IMR-90 (cell line): Measurements from ENCODE around the gene ANKRD13D. TPM values are rescaled to one million over a fixed set of nuclear protein-coding genes. Genes with fewer than 3 reads are reported as not detected.

Experiments used
- ATAC-seq: fragments of 200-7000 bp; cut with Tn5 transposase; 2 replicates; pipeline ENCODE4 v1.9.1; 2020; ENCODE audit warnings: low read depth, mild to moderate bottlenecking, moderate library complexity
- BruUV-seq: library from RNA; stranded (reverse); fragments of 400-500 nt; replicated peaks from 2 replicates; lab custom pipeline; 2021; lab: Mats Ljungman, UMichigan
- CTCF ChIA-PET: fragments of 300-600 bp; formaldehyde crosslinking; extraction: SDS; loops from one replicate; lab custom pipeline; 2021; ENCODE audit warnings: antibody characterized with exemption; lab: Yijun Ruan, JAX
- POLR2A ChIA-PET: fragments of 300-600 bp; sonication (Branson Sonifier 250); formaldehyde crosslinking; loops from one replicate; lab custom pipeline; 2022; ENCODE audit warnings: antibody characterized with exemption; ENCODE audit not compliant: unreplicated experiment; lab: Charles Lee
- DNase-seq: peaks from one replicate; pipeline ENCODE4 v3.0.0; 2013
- H2AFZ ChIP-seq: replicated peaks from 2 replicates; pipeline ENCODE3; 2013; ENCODE audit warnings: low read length, mild to moderate bottlenecking; ENCODE audit not compliant: poor library complexity
- H2AK5ac ChIP-seq: 2 replicates; pipeline ENCODE4 v1.6.1; 2013; ENCODE audit warnings: low read depth, low read length, inconsistent platforms
- H2AK9ac ChIP-seq: replicated peaks from 2 replicates; pipeline ENCODE3; 2013; ENCODE audit warnings: mild to moderate bottlenecking, low read depth, low read length, moderate library complexity; ENCODE audit not compliant: poor library complexity
- H2BK120ac ChIP-seq: 2 replicates; pipeline ENCODE4 v1.6.1; 2013; ENCODE audit warnings: low read depth, low read length, inconsistent platforms
- H2BK15ac ChIP-seq: 3 replicates; pipeline ENCODE4 v1.6.1; 2013; ENCODE audit warnings: low read depth, low read length, inconsistent platforms
- H2BK20ac ChIP-seq: 2 replicates; pipeline ENCODE4 v1.6.1; 2013; ENCODE audit warnings: low read depth, mild to moderate bottlenecking, inconsistent platforms, low read length, moderate library complexity
- H2BK5ac ChIP-seq: 2 replicates; pipeline ENCODE4 v1.6.1; 2013; ENCODE audit warnings: mild to moderate bottlenecking, low read depth, low read length, inconsistent platforms; ENCODE audit not compliant: poor library complexity, severe bottlenecking
- H3K14ac ChIP-seq: replicated peaks from 2 replicates; pipeline ENCODE4 v1.6.1; 2013; ENCODE audit warnings: low read depth, low read length, inconsistent platforms
- H3K18ac ChIP-seq: 2 replicates; pipeline ENCODE4 v1.6.1; 2013; ENCODE audit warnings: low read depth, low read length, control low read depth
- H3K23ac ChIP-seq: 2 replicates; pipeline ENCODE4 v1.6.1; 2013; ENCODE audit warnings: low read depth, low read length, inconsistent platforms
- H3K27ac ChIP-seq: 2 replicates; pipeline ENCODE4 v1.5.1; 2013; ENCODE audit warnings: mild to moderate bottlenecking, control low read depth, low read length; ENCODE audit not compliant: insufficient read depth
- H3K27me3 ChIP-seq: 2 replicates; pipeline ENCODE4 v1.6.1; 2013; ENCODE audit warnings: low read length; ENCODE audit not compliant: control insufficient read depth, insufficient read depth
- H3K36me3 ChIP-seq: 2 replicates; pipeline ENCODE4 v1.6.1; 2013; ENCODE audit warnings: low read length, mixed read lengths; ENCODE audit not compliant: control insufficient read depth, insufficient read depth
- H3K4ac ChIP-seq: 2 replicates; pipeline ENCODE4 v1.6.1; 2013; ENCODE audit warnings: low read depth, low read length, inconsistent platforms
- H3K4me1 ChIP-seq: 2 replicates; pipeline ENCODE4 v1.6.1; 2013; ENCODE audit warnings: low read length, mixed read lengths; ENCODE audit not compliant: control insufficient read depth, insufficient read depth
- H3K4me2 ChIP-seq: 2 replicates; pipeline ENCODE4 v1.6.1; 2013; ENCODE audit warnings: low read depth, mild to moderate bottlenecking, control low read depth, low read length, moderate library complexity
- H3K4me3 ChIP-seq: 2 replicates; pipeline ENCODE4 v1.5.1; 2013; ENCODE audit warnings: low read depth, mild to moderate bottlenecking, control low read depth, low read length, moderate library complexity; ENCODE audit not compliant: insufficient read depth
- H3K56ac ChIP-seq: 2 replicates; pipeline ENCODE4 v1.6.1; 2013; ENCODE audit warnings: low read length, inconsistent platforms; ENCODE audit not compliant: insufficient read depth; ENCODE audit errors: extremely low read depth
- H3K79me1 ChIP-seq, 2 experiments: 2 replicates each; pipeline ENCODE4 v1.6.1; 2013; ENCODE audit warnings: low read length in 2 of 2, inconsistent platforms in 1 of 2, low read depth in 1 of 2
- H3K9ac ChIP-seq: 2 replicates; pipeline ENCODE4 v1.6.1; 2013; ENCODE audit warnings: low read depth, low read length, control low read depth
- H3K9me1 ChIP-seq: 2 replicates; pipeline ENCODE4 v1.6.1; 2013; ENCODE audit warnings: low read length, inconsistent platforms; ENCODE audit not compliant: insufficient read depth
- H3K9me3 ChIP-seq: 2 replicates; pipeline ENCODE4 v1.6.1; 2013; ENCODE audit warnings: low read length; ENCODE audit not compliant: control insufficient read depth, insufficient read depth
- H4K20me1 ChIP-seq: 2 replicates; pipeline ENCODE4 v1.6.1; 2013; ENCODE audit warnings: low read length, inconsistent platforms; ENCODE audit not compliant: insufficient read depth
- H4K5ac ChIP-seq: 2 replicates; pipeline ENCODE4 v1.6.1; 2013; ENCODE audit warnings: mild to moderate bottlenecking, low read depth, low read length, control low read depth
- H4K8ac ChIP-seq, 2 experiments: 2 replicates each; pipeline ENCODE4 v1.6.1; 2013; ENCODE audit warnings: low read depth in 2 of 2, low read length in 2 of 2, control low read depth in 1 of 2, inconsistent platforms in 1 of 2
- H4K91ac ChIP-seq: 2 replicates; pipeline ENCODE4 v1.6.1; 2013; ENCODE audit warnings: low read depth, low read length, inconsistent platforms; ENCODE audit not compliant: insufficient read depth
- BHLHE40 ChIP-seq: fragments of 150-350 bp; IDR thresholded peaks from 2 replicates; pipeline ENCODE4 v1.6.1; 2016; ENCODE audit warnings: mild to moderate bottlenecking, low read depth, low read length
- CEBPB ChIP-seq: IDR thresholded peaks from 2 replicates; pipeline ENCODE4 v1.6.1; 2012; ENCODE audit warnings: low read depth, low read length, improper control_type of control experiment
- CHD1 ChIP-seq: IDR thresholded peaks from 2 replicates; pipeline ENCODE4 v1.6.1; 2012; ENCODE audit warnings: low read depth, low read length, improper control_type of control experiment
- CTCF ChIP-seq: conservative IDR thresholded peaks from 2 replicates; pipeline ENCODE4 v1.5.1; 2012; ENCODE audit warnings: mild to moderate bottlenecking, low read depth, low read length, improper control_type of control experiment
- ELK1 ChIP-seq: fragments of 150-350 bp; IDR thresholded peaks from 2 replicates; pipeline ENCODE4 v1.6.1; 2016; ENCODE audit warnings: low read depth, mild to moderate bottlenecking, low read length, moderate library complexity, borderline replicate concordance
- FOS ChIP-seq: fragments of 150-350 bp; IDR thresholded peaks from 2 replicates; pipeline ENCODE4 v1.6.1; 2016; ENCODE audit warnings: low read depth, low read length
- MAFK ChIP-seq: IDR thresholded peaks from 2 replicates; pipeline ENCODE4 v1.6.1; 2012; ENCODE audit warnings: low read depth, low read length, improper control_type of control experiment
- MAZ ChIP-seq: IDR thresholded peaks from 2 replicates; pipeline ENCODE4 v1.6.1; 2012; ENCODE audit warnings: low read depth, mild to moderate bottlenecking, low read length, improper control_type of control experiment, moderate library complexity, borderline replicate concordance
- MXI1 ChIP-seq: IDR thresholded peaks from 2 replicates; pipeline ENCODE4 v1.6.1; 2012; ENCODE audit warnings: low read depth, mild to moderate bottlenecking, low read length, moderate library complexity, borderline replicate concordance
- NFE2L2 ChIP-seq: fragments of 150-350 bp; IDR thresholded peaks from 2 replicates; pipeline ENCODE4 v1.6.1; 2016; ENCODE audit warnings: low read depth, mild to moderate bottlenecking, low read length
- POLR2A ChIP-seq: IDR thresholded peaks from 2 replicates; pipeline ENCODE4 v1.6.1; 2012; ENCODE audit warnings: mild to moderate bottlenecking, low read depth, low read length
- RAD21 ChIP-seq: IDR thresholded peaks from 2 replicates; pipeline ENCODE4 v1.6.1; 2012; ENCODE audit warnings: low read length, improper control_type of control experiment
- RCOR1 ChIP-seq: IDR thresholded peaks from 2 replicates; pipeline ENCODE4 v1.6.1; 2012; ENCODE audit warnings: mild to moderate bottlenecking, low read length, improper control_type of control experiment; ENCODE audit not compliant: insufficient replicate concordance
- RFX5 ChIP-seq: IDR thresholded peaks from 2 replicates; pipeline ENCODE4 v1.8.0; 2012; ENCODE audit warnings: low read depth, mild to moderate bottlenecking, low read length, moderate library complexity
- SMC3 ChIP-seq: fragments of 150-350 bp; IDR thresholded peaks from 2 replicates; pipeline ENCODE4 v1.6.1; 2016; ENCODE audit warnings: low read depth, mild to moderate bottlenecking, antibody characterized with exemption, low read length, moderate library complexity
- WGBS, 2 experiments: methylation state at CpG; one replicate each; pipeline versions ENCODE4 v1.1.5 to v1.1.7; 2013; ENCODE audit warnings: missing lambda C conversion rate in 2 of 2; ENCODE audit not compliant: insufficient read length in 1 of 2; ENCODE audit errors: extremely low coverage in 2 of 2; 5-methylcytosine and 5-hydroxymethylcytosine counted together
- dilution Hi-C: fragments of 300-500 bp; cut with HindIII; formaldehyde crosslinking; loops from one replicate; pipeline ENCODE4 v1.14.3; 2018; ENCODE audit warnings: low sequenced_read_pairs; ENCODE audit not compliant: unreplicated experiment
- in situ Hi-C: fragments of 300-500 bp; cut with MboI; formaldehyde crosslinking; loops from 3 replicates; pipeline ENCODE4 v1.14.3; 2019; ENCODE audit warnings: low sequenced_read_pairs, inconsistent platforms, mixed read lengths
- intact Hi-C: fragments of 100-400 bp; cut with micrococcal nuclease; formaldehyde crosslinking; loops from 2 replicates; pipeline ENCODE4 v1.10.0; 2022
- polyA plus RNA-seq, 3 experiments: library from polyadenylated mRNA; depleted of rRNA; stranded (reverse); fragments of >200 nt; gene quantifications; 2 replicates each; pipeline ENCODE4 v1.2.3, GENCODE V29; 2012; ENCODE audit warnings: low replicate concordance in 1 of 3
- total RNA-seq: library from RNA; depleted of rRNA; stranded (reverse); fragments of >200 nt; gene quantifications from 2 replicates; pipeline ENCODE4 v1.2.3, GENCODE V29; 2012
- TF ChIP-seq, protein P1 (sequence below): fragments of 150-350 bp; IDR thresholded peaks from 2 replicates; pipeline ENCODE4 v1.6.1; 2017; ENCODE audit warnings: mild to moderate bottlenecking, antibody characterized with exemption, low read length, low read depth

ANKRD13D gene
- total and polyA plus RNA-seq, 2 of the 4 experiments (the other 2 are of a cell fraction) = 7.3 to 38.4 TPM

- no peak for DNase-seq
- CTCF ChIA-PET = interaction anchor here (1.5 kb wide), 1 partner anchor 11 kb away, joined by 4 read pairs; no protein-coding TSS in a partner anchor
Measured at GRCh38 chr11:67251841-67252240, 37.3 kb upstream of the ANKRD13D start.

More at GRCh38 chr11:67251841-67252240, 37.3 kb upstream of the ANKRD13D start:
- no peaks in the 10 kb centered on the region for H3K27me3 ChIP-seq
- no peak overlapping the region for H2BK15ac ChIP-seq
- H3K18ac ChIP-seq = no peak overlapping the region
- no peak overlapping the region for H3K27ac ChIP-seq
- H2AFZ ChIP-seq = no peak overlapping the region
- H3K4ac ChIP-seq = no peak overlapping the region
- H3K4me2 ChIP-seq = no peak overlapping the region
- dilution Hi-C loops (no loop called here), intact Hi-C loops (no loop called here), in situ Hi-C loops (no loop called here)
- H2BK120ac ChIP-seq = no peak overlapping the region
- ATAC-seq = no peak
- H3K23ac ChIP-seq = no peak overlapping the region
- no peak overlapping the region for H3K9ac ChIP-seq
- TF ChIP-seq MAFK (no peak), RFX5 (no peak), CEBPB (no peak), CHD1 (no peak), BHLHE40 (no peak), RAD21 (no peak), CTCF (no peak), POLR2A (no peak), SMC3 (no peak), FOS (no peak), ELK1 (no peak), NFE2L2 (no peak), MXI1 (no peak), MAZ (no peak), RCOR1 (no peak)
- TF ChIP-seq, protein P1, sequence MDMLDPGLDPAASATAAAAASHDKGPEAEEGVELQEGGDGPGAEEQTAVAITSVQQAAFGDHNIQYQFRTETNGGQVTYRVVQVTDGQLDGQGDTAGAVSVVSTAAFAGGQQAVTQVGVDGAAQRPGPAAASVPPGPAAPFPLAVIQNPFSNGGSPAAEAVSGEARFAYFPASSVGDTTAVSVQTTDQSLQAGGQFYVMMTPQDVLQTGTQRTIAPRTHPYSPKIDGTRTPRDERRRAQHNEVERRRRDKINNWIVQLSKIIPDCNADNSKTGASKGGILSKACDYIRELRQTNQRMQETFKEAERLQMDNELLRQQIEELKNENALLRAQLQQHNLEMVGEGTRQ = no peak
- H2AK9ac ChIP-seq = no peak overlapping the region
- H3K36me3 ChIP-seq = peaks cover 88% of the 10 kb centered on the region
- no peak overlapping the region for H2AK5ac ChIP-seq
- H4K91ac ChIP-seq = no peak overlapping the region
- H3K56ac ChIP-seq = no peak overlapping the region
- H2BK20ac ChIP-seq = no peak overlapping the region
- H4K20me1 ChIP-seq = peaks cover 4% of the 10 kb centered on the region; the same call in 1 of the 2 replicates
- H2BK5ac ChIP-seq = no peak overlapping the region
- WGBS, 2 experiments = no CpG with 5 or more reads among the region's 1 CpG
- H3K4me1 ChIP-seq = peaks cover 2% of the 10 kb centered on the region
- no TSS peak for BruUV-seq
- H3K9me1 ChIP-seq = peaks cover 7% of the 10 kb centered on the region; the same call in 1 of the 2 replicates
- no peak overlapping the region for H4K5ac ChIP-seq
- no peaks in the 10 kb centered on the region for H3K9me3 ChIP-seq
- POLR2A ChIA-PET = no interaction called here
- H3K79me1 ChIP-seq = peaks cover 41 to 65% of the 10 kb centered on the region in 2 experiments
- H3K4me3 ChIP-seq = no peak overlapping the region
- H4K8ac ChIP-seq = no peak overlapping the region
- H3K14ac ChIP-seq = no peak overlapping the region
